SIG-M5 (cell line): Measurements from ENCODE around the gene FGR.

Experiments
- DNase-seq: peaks from one replicate; lab custom pipeline; 2025; lab: John Stamatoyannopoulos, UW

The FGR gene

DNA sequence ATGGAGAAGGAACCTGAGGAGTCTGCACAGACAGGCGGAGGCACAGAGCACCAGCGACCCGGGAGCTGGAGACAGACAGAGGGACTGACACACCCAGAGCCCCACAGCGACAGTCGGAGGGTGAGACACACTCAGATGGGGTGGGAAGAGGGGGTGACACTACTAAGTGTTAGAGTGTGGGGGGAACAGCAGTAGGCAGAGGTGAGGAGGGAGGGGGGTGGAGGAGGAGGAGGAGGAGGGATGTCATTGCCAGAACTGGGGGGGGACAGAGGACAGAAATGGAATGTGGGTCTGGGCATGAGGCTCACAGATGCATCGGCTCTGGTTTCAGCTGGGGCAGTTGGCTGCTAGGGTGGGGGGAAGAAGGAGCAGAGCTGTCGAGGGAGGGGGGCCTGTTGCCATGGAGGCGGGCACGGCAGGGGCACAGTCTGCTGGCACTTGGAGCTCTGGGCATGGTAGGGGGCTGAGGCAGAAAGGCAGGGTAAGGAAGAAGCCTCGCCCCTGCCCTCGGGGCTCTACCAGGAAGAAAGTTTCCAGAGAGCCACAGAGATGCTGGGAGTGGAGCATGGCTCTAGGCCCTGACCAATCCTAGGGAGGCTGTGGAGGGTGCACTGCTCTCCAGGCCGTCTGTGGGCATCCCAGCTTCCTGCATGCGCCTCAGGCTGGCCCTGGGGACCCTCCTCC lies 68.4 kb downstream of the FGR start:
- DNase-seq: no peak

DNA sequence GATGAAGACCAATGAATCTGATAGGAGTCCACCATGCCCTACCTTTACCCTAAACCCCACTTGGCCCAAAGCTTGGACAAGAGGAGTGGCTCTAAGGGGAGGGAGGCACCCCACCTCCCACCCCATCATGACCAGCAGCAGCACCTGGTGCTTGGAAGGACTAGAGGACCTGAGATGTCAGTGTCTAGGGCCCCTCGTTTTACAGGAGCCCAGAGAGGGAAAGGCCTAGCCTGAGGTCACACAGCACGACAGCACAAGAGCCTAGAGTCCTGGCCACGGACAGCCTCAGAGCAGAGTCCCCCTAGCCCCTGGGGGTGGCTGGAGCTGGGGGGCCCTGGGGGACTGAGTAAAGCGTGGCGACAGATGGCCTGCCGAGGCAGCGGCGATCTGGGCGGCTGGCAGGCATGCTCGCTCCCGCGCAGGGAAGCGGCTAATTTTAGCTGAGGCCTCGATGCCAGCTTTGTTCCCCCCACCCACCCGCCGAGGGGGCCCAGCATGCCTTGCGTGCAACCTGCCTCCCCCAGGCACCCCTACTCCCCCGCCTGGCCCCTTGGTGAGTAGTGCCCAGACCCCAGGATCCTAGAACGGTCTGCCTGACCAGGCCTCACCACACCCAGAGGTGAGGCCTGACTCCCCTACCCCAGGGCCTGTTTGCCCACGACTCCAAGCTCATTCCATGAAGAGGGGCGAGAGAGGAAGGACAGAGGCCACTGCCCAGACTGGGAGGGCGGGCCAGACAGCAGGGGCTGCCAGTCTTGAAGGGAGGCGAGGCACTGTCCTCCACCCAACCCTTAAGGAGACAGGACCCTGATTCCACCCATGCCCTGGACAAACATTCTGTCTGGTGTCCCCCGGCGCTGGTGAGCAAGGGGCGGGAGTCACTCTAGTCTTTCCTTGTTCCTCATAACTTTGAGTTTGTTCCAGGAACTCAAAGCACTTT lies 70.0 kb downstream of the FGR start:
- DNase-seq: no peak

DNA sequence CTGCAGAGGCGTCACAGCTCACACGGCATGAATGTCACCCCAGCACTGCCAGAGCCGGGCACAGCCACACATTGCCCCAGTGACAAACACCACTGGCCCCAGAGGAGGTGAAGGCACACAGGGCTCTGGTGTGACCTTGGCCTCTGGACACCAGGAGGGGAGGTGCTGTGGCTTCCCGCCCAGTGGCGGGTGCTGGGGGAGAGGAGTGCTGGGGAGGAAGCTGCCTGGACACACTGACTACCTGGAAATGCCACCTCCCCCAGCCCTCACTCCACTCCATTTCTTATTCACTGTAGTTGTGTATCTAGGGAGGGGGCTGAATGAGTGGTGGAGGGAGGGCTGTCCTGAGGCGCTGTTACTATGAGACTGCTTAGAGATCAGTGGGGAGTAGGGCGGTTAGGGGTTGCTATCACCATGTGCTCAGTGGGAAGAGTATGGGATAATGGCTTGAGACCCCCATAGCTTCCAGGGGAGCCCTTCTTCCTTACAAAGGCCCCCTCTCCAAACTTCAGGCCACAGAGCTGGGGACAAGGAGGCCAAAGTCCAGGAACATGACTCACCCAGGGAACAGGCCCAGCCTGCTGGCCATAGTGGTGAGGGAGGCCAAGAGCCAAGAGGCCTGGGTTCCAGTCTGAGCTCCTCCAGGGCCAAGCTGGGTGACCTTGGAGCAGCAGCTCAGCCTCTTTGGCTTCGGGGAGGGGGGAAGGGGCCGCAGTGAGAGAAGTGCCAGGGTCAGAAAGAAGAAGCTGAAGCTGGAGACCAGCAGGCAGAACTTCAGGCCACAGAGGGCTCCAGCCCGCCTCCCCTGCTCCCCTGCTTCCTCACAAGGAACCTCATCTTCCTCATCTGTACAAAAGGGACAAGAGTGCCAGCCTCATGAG lies 71.2 kb downstream of the FGR start:
- DNase-seq: no peak

GRCh38 chr1:27563341-27563590 lies 71.7 kb downstream of the FGR start:
- DNase-seq: no peak

GRCh38 chr1:27562534-27563340 lies 72.2 kb downstream of the FGR start:
- no peak for DNase-seq
